GM19397 (cell line): ENCODE data around the gene SERPINC1.
"Not testable (repeated sequence)": the region's sequence is repeated elsewhere in the genome, so short reads cannot be mapped to it uniquely, and the experiment has no call there.

Experiments used
- ATAC-seq: cut with Tn5 transposase; IDR thresholded peaks from one replicate; pipeline ENCODE4 v1.9.1; 2021; ENCODE audit warnings: mild to moderate bottlenecking, moderate library complexity; ENCODE audit not compliant: unreplicated experiment

Gene SERPINC1

DNA sequence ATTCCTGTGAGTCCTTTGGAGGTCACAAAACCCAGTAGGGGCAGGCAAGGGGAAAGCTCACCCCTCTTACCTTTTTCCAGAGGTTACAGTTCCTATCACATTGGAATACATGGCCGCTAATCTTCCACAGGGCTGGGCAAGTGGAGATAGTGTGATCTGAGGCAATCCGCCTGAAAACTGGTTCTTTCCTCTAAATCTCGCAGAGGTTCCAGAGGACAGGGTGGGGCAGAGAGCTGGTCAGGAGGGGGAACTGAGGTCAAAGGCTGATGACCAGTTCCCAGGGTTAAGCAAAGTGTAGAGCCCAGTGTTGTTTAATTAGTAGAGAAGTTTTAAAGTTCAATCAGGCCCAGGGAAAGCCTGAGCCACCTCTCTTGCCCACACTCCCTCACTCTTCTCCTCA, at the start of gene SERPINC1:
Gene SERPINC1, minus strand, starts transcription at position 179 of the 400 bp plus-strand sequence. Its CDS starts 68 bp downstream, at position 111.
- no peak for ATAC-seq

DNA sequence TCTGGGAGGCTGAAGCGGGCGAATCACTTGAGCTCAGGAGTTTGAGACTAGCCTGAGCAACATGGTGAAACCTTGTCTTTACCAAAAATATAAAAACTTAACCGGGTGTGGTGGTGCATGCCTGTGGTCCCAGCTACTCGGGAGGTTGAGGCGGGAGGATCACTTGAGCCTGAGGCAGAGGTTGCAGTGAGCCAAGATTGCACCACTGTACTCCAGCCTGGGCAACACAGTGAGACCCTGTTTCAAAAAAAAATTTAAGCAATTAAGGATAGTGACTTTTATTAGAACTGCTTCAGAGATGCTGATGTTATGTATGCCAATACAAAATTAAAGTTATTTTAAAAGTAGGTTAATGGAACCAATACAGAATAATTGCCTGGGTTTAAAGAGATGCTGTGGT, 48.8 kb upstream of the SERPINC1 start:
- not testable (repeated sequence) for ATAC-seq

DNA sequence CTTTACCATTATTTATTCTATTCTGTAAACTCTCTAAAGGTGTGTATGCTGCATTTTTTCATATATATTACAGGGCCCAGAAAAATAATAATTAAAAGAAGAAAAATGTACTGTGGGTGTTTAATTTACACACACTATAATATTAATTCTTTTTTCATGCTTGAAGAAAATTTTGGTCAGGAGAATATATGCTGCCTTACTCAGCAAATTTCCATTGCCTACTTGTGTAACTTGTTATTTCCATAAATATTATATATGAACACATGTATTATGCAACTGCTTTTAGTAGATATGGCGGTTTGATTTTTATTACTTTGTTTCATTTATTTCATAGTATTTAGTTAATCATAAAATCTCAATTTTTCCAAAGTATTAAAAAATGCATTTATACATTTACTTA, 46.4 kb upstream of the SERPINC1 start:
- no peak for ATAC-seq

DNA sequence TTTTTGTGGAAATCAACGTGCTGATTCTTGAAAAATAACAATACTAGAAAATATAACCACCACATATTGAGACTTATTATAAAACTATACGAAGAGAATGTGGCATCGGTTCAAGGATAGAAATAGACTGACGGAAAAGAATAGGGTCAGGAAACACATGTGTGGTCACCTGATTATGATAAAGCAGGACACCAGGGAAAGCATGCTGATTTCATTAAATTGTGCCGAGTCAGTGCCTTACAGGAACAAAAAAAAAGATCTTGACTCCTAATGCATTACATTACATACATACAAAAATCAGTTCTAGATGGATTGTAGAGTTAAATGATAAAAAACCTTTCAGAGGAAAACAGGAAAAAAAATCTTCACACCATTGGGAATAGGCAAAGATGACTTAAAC, 43.5 kb upstream of the SERPINC1 start:
- no peak for ATAC-seq

DNA sequence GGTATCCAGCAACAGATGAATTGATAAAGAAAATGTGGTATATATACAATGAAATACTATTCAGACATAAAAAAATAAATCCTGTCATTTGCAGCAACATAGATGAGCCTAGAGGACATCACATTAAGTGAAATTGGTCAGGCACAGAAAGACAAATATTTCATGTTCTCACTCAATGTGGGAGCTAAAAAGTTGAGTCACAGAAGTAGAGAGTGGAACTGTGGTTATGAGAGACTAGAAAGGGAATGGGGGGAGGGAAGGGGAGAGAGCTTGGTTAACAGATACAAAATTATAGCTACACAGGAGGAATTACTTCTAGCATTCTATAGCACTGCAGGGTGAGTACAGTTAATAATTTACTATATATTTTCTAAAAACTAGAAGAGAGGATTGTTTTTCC, 37.1 kb upstream of the SERPINC1 start:
- ATAC-seq = no peak

DNA sequence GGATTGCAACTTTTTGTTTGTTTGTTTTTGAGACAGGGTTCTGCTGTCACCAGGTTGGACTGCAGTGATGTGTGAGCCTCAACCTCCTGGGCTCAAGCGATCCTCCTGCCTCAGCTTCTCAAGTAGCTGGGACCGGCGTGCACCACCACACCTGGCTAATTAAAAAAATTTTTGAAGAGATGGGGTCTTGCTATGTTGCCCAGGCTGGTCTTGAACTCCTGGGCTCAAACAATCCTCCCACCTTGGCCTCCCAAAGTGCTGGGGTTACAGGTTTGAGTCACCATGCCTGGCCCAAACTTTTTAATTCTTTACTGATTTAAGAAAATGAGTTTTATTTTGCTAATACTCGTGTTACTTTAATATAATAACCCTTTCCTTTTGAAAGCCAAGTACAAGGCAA, 31.5 kb upstream of the SERPINC1 start:
- ATAC-seq = no peak

DNA sequence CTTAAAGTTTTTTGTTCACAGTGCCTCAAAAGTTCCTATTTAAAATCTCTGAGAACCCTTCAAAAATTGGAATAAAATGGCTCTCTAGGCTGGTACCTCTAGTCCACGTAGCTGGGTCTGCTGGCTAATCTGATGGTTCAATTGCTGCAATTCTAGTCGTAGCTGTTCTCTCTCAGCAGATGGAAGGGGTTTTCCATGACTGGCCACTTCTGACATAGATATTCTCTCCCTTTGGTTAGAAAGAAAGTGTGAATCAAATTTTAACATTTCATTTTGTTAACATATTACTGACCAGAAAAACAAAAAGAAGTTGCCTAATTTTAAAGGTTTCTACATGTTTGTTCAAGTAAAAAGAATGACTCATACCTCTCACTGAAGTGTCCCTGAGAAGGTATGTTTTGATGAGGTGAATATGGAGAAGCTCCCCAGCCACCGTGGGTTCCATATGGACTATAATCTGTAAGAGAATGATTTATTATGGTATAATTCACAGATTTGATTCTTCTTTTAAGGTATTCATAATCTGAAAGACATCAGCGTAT, 29.3 kb upstream of the SERPINC1 start:
- no peak for ATAC-seq

DNA sequence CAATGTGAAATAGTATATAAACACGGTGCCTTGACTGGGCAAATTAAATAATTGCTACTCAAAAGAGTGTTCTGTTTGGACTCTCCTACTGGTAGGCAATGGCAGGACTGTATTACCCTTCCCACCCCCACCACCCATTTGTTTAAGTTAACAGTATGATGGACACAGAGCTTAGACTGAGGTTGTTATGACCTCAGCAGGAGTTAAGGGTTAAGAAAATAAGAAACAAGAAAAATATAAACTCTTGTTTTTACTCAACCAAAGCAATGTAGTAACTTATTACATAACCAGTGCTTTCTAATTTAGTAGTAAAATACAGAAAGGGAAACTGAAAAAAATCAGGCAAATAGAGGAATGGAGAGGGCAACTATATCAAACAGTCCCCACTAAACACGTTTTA, 19.9 kb upstream of the SERPINC1 start:
- no peak for ATAC-seq

DNA sequence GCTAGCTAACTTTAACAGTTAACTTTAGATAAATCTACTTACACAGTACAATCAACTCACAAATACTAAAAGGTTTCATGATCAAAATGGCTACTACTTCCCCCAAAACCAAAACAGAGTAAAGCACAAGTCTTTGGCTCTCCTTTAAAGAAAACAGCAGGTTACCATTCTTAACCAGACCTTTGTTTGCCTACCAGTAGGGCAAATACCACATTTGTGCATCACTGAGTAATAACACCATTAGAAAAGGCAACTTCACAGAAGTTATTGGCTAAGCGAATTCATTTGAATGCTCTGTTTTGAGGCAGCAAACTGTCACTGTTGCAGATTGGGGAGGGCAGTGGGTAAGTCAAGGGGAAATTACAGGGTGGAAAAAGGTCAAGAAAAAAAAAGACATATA, 17.3 kb upstream of the SERPINC1 start:
- no peak for ATAC-seq

DNA sequence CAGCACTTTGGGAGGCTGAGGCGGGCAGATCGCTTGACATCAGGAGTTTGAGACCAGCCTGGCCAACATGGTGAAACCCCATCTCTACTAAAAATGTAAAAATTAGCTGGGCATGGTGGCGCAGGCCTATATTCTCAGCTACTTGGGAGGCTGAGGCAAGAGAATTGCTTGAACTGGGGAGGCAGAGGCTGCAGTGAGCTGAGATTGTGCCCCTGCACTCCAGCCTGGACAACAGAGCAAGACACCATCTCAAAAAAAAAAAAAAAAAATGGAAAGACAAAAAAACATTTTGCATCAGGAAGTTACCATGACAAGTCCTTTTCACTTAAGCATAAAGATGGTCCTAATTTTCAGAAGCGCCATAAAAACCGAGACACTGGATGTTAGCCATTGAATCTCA, 13.4 kb upstream of the SERPINC1 start:
- ATAC-seq = not testable (repeated sequence)

DNA sequence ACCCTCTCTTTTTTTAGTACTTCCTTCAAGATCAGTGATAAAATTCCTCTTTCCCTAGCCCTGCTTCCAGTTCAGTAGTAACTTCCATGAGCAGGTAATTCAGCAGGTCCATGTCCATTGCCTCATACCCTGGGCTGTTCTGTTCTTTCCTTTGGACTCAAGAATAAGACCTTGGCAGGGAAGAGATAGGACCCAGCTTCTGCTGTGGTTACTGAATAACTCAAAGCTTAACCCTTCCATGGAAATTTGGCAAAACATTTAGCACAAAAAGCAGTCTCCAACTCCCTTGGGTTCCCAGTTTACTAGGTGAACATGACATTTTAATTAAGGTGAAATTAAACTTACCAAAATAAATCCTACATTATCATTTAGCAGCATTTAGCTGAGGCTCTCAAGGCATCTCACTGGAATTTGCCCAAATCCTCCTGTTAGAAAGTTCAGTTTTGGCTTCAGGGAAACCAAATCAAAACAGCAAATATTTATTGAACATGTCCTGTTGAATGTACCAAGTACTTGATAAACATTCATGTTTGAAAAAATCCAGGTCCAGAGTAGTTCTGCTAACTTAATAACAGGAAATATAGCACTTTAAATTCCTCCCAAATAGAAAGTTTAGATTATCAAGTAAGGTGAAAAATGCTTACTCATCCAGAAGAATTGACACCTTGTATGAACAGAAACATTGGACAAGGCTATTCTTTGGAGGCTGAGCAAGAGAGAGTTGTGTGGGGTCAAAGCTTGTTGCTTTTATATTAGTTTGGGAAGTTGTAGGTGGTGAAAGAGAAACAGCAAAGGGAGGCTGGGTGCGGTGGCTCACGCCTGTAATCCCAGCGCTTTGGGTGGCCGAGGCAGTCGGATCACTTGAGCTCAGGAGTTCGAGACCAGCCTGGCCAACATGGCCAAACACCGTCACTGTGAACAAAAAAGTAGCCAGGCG, 8.4 kb upstream of the SERPINC1 start:
- no peak for ATAC-seq

DNA sequence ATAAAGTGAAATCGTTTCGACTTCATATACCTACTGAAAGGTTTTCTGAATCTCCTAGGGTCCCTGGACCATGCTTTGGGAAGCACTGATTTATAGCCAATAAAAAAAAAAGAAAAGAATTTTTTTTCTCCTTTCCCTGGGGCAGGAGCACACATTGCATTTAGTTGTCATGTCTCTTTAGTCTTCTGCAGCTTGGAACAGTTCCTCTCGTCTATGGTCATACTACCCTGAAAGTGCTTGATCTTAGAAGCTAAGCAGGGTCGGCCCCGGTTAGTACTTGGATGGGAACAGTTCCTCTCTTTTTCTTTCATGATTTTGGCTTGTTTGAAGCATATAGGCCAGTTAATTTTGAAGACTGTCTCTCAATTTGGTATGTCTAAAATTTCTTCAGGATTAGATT, 3.7 kb upstream of the SERPINC1 start:
- no peak for ATAC-seq

DNA sequence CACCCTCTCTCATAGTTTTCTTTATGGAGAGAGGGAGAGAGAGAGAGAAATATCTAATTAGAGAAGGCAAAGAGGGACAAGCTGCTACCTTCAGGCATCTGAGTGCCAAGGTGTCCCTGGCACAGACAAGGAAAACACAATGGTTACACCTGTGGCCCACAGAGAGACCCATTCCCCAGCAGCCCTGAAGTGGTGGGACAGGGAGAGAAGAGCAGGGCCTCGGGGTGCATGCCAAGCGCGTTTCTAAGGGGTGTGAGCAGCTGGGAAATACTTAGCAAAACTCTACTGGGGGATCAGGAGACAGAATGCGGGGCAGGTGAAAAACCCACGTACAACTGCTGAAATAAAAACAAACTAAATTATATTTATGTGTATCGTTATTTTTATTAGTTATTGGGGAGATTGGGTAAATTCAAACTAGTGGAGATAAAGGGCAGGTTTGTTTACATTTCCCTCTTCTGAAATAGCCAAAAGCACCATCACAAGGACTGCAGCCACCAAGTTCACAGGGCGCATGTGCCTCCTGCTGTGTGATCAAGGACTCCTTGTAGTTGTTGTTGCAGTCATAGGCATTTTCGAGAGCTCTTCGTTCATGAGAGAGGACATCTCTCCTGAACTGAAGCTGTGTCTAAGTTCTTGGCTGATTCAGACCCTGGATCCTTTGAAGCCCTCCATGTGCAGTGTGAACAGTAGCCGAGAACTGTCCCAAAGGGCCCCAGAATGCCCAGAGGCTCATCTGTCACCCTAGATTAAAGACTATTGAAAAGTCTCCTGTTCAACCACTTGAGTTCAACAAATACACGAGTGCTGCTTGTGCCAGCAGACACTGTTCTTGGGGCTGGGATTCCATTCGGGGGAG, 737 bp upstream of the SERPINC1 start:
- ATAC-seq = no peak

DNA sequence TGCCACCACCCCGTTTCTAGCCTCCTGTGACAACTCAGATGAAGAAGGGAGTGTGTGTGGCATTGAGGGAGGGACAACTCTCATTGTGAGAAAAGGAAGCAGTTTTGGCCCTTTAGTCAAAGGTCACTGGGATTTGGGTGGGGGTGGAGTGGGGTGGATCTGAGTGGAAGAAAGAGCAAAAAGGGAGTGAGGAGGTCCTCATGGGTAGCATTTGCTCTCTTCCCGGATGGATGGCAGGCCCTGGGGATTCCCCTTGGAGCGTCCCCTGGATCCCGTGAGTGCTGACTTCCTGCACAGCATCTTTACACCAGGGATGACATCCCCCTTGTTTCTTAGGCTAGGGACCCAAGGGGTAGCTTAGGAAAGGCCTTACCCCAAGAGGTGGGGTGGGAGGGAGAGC, 460 bp downstream of the SERPINC1 start:
- ATAC-seq = no peak

DNA sequence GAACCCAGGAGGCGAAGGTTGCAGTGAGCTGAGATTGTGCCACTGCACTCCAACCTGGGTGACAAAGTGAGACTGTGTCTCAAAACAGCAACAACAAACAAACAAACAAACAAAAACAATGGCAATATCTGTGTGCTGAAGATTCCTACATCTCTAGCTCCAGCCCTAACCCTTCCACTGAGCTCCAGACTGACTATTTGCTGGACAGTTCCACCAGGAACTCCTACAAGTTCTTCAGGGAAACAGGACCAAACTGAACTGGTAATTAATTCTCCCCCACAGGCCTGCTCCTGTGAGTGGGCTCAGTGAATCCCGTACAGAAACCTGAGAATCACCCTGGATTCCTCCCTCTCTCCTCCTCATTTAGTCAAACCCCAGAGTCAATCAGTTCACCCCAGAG, 1.5 kb downstream of the SERPINC1 start:
- no peak for ATAC-seq

DNA sequence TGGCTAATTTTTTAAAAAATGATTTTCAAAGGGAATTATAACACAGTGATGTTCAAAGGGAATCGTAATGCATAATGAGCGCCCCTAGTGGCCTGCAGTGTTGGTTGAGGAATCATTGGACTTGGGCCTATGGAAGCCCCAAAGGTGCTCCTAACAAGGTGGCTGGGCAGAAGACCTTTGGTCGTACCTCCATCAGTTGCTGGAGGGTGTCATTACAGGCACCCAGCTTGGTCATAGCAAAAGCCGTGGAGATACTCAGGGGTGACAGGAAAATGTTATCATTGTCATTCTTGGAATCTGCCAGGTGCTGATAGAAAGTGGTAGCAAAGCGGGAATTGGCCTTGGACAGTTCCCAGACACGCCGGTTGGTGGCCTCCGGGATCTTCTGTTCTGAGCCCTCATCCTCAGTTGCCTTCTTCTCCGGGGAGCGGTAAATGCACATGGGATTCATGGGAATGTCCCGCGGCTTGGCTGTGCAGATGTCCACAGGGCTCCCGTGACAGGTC, 2.7 kb downstream of the SERPINC1 start:
- no peak for ATAC-seq

DNA sequence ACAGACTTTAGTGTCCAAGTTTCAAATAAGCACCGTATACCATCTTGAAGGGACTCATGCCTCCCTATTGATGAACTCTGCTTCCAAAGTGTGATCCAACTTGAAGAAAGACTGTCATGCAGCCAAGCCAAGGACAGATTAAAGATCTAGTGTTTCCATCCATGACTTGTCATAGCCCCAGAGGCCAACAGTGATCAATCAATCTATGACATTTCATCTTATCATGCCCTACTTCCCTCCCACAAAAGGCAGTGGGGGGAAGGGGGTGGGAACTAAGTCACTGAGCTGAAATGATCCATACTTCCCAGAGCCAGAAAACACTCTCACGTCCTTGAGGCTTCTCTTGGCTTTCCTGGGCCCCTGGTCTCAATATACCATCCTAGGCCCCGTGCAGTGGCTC, 4.0 kb downstream of the SERPINC1 start:
- ATAC-seq = no peak

DNA sequence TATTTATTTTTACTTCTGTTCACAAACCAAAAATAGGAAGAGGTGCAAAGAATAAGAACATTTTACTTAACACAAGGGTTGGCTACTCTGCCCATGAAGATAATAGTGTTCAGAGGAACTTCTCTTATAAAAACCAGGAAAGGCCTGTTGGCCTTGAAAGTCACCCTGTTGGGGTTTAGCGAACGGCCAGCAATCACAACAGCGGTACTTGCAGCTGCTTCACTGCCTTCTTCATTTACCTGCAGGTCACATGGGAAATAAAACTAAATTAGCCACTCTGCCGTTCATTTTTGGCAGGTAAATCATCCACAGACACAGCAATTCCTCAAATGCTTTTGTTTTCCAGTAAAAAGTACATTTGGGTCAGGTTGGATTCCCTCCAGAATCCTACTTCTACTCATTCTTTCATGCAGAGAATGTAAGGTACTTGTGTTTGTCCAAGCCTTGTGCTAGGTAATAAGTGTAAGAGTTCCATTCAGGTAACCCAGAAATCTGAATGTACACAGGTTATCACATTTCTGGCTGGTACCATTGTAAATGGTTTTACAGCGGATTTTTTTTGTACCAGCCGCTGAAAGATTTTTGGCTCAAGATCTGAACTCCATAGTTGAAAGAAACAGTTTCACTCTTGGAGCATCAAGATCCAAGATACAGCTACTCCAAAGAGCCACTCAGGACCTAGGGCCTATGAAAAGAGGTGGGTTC, 13.1 kb downstream of the SERPINC1 start:
- ATAC-seq = no peak

DNA sequence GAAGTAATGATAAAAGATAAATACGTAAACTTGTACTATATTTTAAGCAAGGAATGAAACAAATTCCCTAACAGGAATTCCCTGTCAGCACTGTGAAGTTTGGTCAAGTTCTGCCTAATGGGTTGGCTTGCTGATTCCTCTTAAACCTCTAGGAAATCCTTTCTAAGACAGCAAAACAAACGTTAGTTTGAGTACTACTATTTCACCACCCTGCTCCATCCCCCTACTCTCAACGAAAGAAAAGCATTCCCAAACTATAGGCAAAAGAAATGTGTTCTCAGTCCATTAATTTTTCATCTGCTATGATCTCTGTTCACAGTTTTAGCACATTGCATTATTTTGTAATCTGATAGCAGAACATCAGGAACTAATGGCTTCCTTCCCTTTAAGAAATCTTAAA, 16.1 kb downstream of the SERPINC1 start:
- ATAC-seq = no peak

DNA sequence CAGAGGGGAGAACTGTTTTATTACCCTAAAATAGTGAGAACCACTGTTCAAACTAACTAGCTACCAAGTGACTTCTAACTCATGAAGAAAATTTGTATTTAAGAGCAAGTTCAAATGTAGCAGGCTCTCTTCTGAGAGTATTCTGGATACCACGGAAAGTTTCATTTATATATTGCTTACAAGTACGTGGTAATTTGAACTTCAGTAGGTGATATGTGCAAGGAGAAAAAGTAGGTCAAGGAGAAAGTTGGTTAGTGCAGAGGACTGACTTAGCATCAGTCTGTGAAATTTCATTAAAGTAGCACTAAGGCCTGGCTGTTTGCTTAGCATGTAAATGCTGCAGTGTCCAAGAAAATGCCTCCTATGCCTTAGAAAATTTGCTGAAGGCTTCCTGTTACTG, 16.7 kb downstream of the SERPINC1 start:
- ATAC-seq = no peak

DNA sequence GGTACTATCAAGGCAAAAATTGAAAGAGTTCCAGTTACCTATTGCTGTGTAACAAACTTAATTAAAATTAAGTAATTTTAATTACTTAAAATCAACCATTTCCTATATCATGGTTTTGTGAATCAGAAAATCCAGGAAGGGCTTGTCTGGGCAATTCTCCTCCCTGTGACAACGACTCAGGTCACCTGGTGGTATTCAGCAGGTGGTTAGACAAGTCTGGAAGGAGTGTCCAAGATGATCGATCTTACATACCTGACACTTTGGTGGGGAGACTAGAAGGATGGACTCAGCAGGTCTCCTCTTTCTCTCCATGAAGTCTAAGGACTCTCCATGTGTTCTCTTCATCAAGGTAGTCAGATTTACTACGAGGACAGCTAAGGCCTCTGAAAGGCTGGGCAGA, 22.9 kb downstream of the SERPINC1 start:
- ATAC-seq = no peak
